GM12878 (cell line): ENCODE data around the gene ZNF678. TPM values are rescaled to one million over a fixed set of nuclear protein-coding genes. Genes with fewer than 3 reads are reported as not detected.

Experiments
- ATAC-seq: fragments of 200-7000 bp; cut with Tn5 transposase; 3 replicates; pipeline ENCODE4 v1.9.1; 2020; ENCODE audit warnings: mild to moderate bottlenecking, moderate library complexity
- BruUV-seq: library from RNA; stranded (reverse); fragments of 400-500 nt; replicated peaks from 2 replicates; lab custom pipeline; 2021; lab: Mats Ljungman, UMichigan
- CTCF ChIA-PET: fragments of 300-600 bp; sonication (Branson Sonifier 250); formaldehyde crosslinking; extraction: SDS; loops from one replicate; lab custom pipeline; 2021; ENCODE audit warnings: inconsistent platforms; lab: Yijun Ruan, JAX
- POLR2A ChIA-PET: fragments of 350-600 bp; formaldehyde crosslinking; extraction: SDS; loops from one replicate; lab custom pipeline; 2021; ENCODE audit warnings: inconsistent platforms; lab: Charles Lee
- RAD21 ChIA-PET: fragments of 300-600 bp; sonication (Branson Sonifier 250); formaldehyde crosslinking; loops from one replicate; lab custom pipeline; 2023; ENCODE audit warnings: antibody characterized with exemption; ENCODE audit not compliant: unreplicated experiment; lab: Charles Lee
- SMC1A ChIA-PET: fragments of 300-600 bp; sonication (Branson Sonifier 250); formaldehyde crosslinking; loops from one replicate; lab custom pipeline; 2023; ENCODE audit not compliant: unreplicated experiment, uncharacterized antibody; lab: Charles Lee
- DNase-seq: peaks from one replicate; pipeline ENCODE4 v3.0.0-alpha.2; 2011; ENCODE audit warnings: low read depth, low spot score
- FAIRE-seq: peaks from 3 replicates; lab custom pipeline; 2011; peaks lifted over from hg19 to GRCh38; lab: Jason Lieb, UNC
- H2AFZ ChIP-seq: 2 replicates; pipeline ENCODE4 v1.6.0; 2011; ENCODE audit warnings: low read depth, low read length, control low read depth; ENCODE audit not compliant: control insufficient read depth
- H3K27ac ChIP-seq: 2 replicates; pipeline ENCODE4 v1.5.1; 2011; ENCODE audit warnings: control low read depth; ENCODE audit not compliant: control insufficient read depth, insufficient read depth
- H3K27me3 ChIP-seq, 2 experiments: replicated peaks in 1 of 2; 2 replicates each; pipeline versions ENCODE4 v1.6.0 to v1.6.1; 2011; ENCODE audit warnings: low read length in 1 of 2; ENCODE audit not compliant: control insufficient read depth in 2 of 2, insufficient read depth in 2 of 2
- H3K36me3 ChIP-seq, 2 experiments: 2 replicates each; pipeline ENCODE4 v1.5.1; 2011; ENCODE audit warnings: low read length in 1 of 2; ENCODE audit not compliant: control insufficient read depth in 2 of 2, insufficient read depth in 2 of 2
- H3K4me1 ChIP-seq: 2 replicates; pipeline ENCODE4 v1.6.1; 2011; ENCODE audit warnings: mild to moderate bottlenecking, low read length, moderate library complexity, mixed read lengths; ENCODE audit not compliant: control insufficient read depth, insufficient read depth
- H3K4me2 ChIP-seq: 2 replicates; pipeline ENCODE4 v1.6.0; 2011; ENCODE audit warnings: control low read depth; ENCODE audit not compliant: control insufficient read depth, insufficient read depth
- H3K4me3 ChIP-seq: fragments of 200-600 bp; sonication (generic); 2 replicates; pipeline ENCODE4 v1.5.1; 2016
- H3K79me2 ChIP-seq: 2 replicates; pipeline ENCODE4 v1.6.0; 2011; ENCODE audit warnings: low read length; ENCODE audit not compliant: control insufficient read depth, insufficient read depth
- H3K9ac ChIP-seq: 2 replicates; pipeline ENCODE4 v1.8.0; 2011; ENCODE audit warnings: low read length, control low read depth, mixed read lengths; ENCODE audit not compliant: control insufficient read depth, insufficient read depth
- H3K9me3 ChIP-seq: replicated peaks from 3 replicates; pipeline ENCODE4 v1.5.1; 2011; ENCODE audit warnings: mild to moderate bottlenecking, low read length; ENCODE audit not compliant: control insufficient read depth, insufficient read depth
- H4K20me1 ChIP-seq: 2 replicates; pipeline ENCODE4 v1.6.0; 2011; ENCODE audit not compliant: control insufficient read depth, insufficient read depth
- GABPA ChIP-seq: IDR thresholded peaks from 2 replicates; pipeline ENCODE4 v1.6.1; 2014; ENCODE audit warnings: antibody characterized with exemption, low read depth, mild to moderate bottlenecking, inconsistent platforms
- HCFC1 ChIP-seq: fragments of 150-350 bp; IDR thresholded peaks from 2 replicates; pipeline ENCODE4 v1.6.1; 2014; ENCODE audit warnings: low read length
- MTA2 ChIP-seq: fragments of 450-650 bp; IDR thresholded peaks from 2 replicates; pipeline ENCODE4 v1.6.1; 2016; ENCODE audit warnings: low read depth, mild to moderate bottlenecking, moderate library complexity
- NFIC ChIP-seq: IDR thresholded peaks from 2 replicates; pipeline ENCODE4 v1.6.1; 2012; ENCODE audit warnings: low read depth, mild to moderate bottlenecking, inconsistent platforms, low read length, moderate library complexity
- NR2C1 ChIP-seq: fragments of 450-650 bp; IDR thresholded peaks from 2 replicates; pipeline ENCODE4 v1.6.1; 2017; ENCODE audit warnings: antibody characterized with exemption, mild to moderate bottlenecking, moderate library complexity
- POLR2A ChIP-seq: IDR thresholded peaks from 2 replicates; pipeline ENCODE4 v1.6.1; 2011; ENCODE audit warnings: low read depth, mild to moderate bottlenecking, low read length
- STAT1 ChIP-seq: fragments of 450-650 bp; conservative IDR thresholded peaks from 2 replicates; pipeline ENCODE4 v1.6.1; 2014; ENCODE audit warnings: antibody characterized with exemption, mild to moderate bottlenecking
- WGBS: methylation state at CpG from one replicate; pipeline ENCODE4 v1.1.6; 2016; ENCODE audit warnings: low lambda C conversion rate; ENCODE audit not compliant: insufficient replicate concordance, insufficient coverage; ENCODE audit errors: missing lambda C conversion rate; 5-methylcytosine and 5-hydroxymethylcytosine counted together
- in situ Hi-C: fragments of 300-500 bp; cut with MboI; formaldehyde crosslinking; loops from 9 replicates; pipeline ENCODE4 v1.14.3; 2018; ENCODE audit warnings: mixed read lengths
- intact Hi-C: fragments of 100-400 bp; cut with micrococcal nuclease; formaldehyde crosslinking; loops from one replicate; pipeline ENCODE4 v1.14.2; 2022; ENCODE audit not compliant: unreplicated experiment
- polyA plus RNA-seq, 11 experiments: library from polyadenylated mRNA; depleted of rRNA in 4 of 11; unstranded in 6 of 11; stranded (reverse) in 5 of 11; fragments of >200 nt; fragmentation: Nextera tagmentation in 4 of 11; fragmentation: Illumina TruSeq in 1 of 11; extraction: Ambion mirVana in 4 of 11; extraction: Trizol in 1 of 11; gene quantifications; 1 replicate in 1 of 11; 2 replicates in 10 of 11; pipeline versions ENCODE4 v1.2.1 to v1.2.3, GENCODE V29; 2011 to 2016; ENCODE audit warnings: inconsistent platforms in 2 of 11, missing spikeins in 2 of 11, low read depth in 1 of 11
- total RNA-seq, 4 experiments: library from RNA; depleted of rRNA in 3 of 4; stranded (reverse); fragments of >200 nt in 3 of 4; fragmentation: Illumina TruSeq in 1 of 4; extraction: Trizol in 1 of 4; gene quantifications; 2 replicates each; pipeline versions ENCODE4 v1.2.1 to v1.2.3, GENCODE V29; 2013 to 2021
- TF ChIP-seq, protein P1 (sequence below): fragments of 450-650 bp; formaldehyde crosslinking; IDR thresholded peaks from 2 replicates; pipeline ENCODE4 v1.5.0; 2022; ENCODE audit warnings: mild to moderate bottlenecking, missing genetic modification characterization
- TF ChIP-seq, protein P2 (sequence below): fragments of 450-650 bp; conservative IDR thresholded peaks from 2 replicates; pipeline ENCODE4 v1.6.1; 2017; ENCODE audit warnings: mild to moderate bottlenecking, moderate library complexity
- TF ChIP-seq, protein P3 (sequence below): fragments of 450-650 bp; IDR thresholded peaks from 2 replicates; pipeline ENCODE4 v1.6.1; 2017; ENCODE audit warnings: low read depth, mild to moderate bottlenecking, moderate library complexity
- TF ChIP-seq, protein P4 (sequence below): fragments of 450-650 bp; IDR thresholded peaks from 2 replicates; pipeline ENCODE4 v1.6.1; 2017; ENCODE audit warnings: mild to moderate bottlenecking, low read depth, inconsistent platforms; ENCODE audit not compliant: poor library complexity, severe bottlenecking

Gene ZNF678
- total and polyA plus RNA-seq, 10 of the 15 experiments (the other 5 are each of a cell fraction or from before 2014, with no cell fraction given) = 1.4 to 10.4 (median 3.5) TPM

DNA sequence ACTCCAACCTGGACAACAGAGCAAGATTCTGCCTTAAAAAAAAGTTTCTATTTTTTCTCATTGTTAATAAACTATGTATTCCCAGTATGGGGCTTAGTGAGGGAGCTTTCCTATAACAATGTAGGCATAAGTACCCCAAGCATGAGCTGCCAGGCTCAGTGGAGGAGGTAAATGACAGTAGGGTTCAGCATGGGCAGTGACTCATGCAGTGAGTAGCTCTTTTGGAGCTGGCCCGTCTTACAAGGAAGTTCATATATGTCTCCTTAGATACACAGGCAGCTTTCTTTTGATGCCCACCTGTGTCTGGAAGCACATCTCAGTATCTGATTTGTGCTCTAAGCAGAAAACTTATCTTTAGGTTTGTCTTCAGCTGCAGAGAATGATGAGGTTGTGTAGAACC is 57.9 kb downstream of the ZNF678 start (continued):
- TF ChIP-seq, protein P1, sequence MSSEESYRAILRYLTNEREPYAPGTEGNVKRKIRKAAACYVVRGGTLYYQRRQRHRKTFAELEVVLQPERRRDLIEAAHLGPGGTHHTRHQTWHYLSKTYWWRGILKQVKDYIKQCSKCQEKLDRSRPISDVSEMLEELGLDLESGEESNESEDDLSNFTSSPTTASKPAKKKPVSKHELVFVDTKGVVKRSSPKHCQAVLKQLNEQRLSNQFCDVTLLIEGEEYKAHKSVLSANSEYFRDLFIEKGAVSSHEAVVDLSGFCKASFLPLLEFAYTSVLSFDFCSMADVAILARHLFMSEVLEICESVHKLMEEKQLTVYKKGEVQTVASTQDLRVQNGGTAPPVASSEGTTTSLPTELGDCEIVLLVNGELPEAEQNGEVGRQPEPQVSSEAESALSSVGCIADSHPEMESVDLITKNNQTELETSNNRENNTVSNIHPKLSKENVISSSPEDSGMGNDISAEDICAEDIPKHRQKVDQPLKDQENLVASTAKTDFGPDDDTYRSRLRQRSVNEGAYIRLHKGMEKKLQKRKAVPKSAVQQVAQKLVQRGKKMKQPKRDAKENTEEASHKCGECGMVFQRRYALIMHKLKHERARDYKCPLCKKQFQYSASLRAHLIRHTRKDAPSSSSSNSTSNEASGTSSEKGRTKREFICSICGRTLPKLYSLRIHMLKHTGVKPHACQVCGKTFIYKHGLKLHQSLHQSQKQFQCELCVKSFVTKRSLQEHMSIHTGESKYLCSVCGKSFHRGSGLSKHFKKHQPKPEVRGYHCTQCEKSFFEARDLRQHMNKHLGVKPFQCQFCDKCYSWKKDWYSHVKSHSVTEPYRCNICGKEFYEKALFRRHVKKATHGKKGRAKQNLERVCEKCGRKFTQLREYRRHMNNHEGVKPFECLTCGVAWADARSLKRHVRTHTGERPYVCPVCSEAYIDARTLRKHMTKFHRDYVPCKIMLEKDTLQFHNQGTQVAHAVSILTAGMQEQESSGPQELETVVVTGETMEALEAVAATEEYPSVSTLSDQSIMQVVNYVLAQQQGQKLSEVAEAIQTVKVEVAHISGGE (CRISPR knock-in tag) = no peak
- TF ChIP-seq HCFC1 = no peak
- TF ChIP-seq NR2C1 = no peak
- TF ChIP-seq, protein P2, sequence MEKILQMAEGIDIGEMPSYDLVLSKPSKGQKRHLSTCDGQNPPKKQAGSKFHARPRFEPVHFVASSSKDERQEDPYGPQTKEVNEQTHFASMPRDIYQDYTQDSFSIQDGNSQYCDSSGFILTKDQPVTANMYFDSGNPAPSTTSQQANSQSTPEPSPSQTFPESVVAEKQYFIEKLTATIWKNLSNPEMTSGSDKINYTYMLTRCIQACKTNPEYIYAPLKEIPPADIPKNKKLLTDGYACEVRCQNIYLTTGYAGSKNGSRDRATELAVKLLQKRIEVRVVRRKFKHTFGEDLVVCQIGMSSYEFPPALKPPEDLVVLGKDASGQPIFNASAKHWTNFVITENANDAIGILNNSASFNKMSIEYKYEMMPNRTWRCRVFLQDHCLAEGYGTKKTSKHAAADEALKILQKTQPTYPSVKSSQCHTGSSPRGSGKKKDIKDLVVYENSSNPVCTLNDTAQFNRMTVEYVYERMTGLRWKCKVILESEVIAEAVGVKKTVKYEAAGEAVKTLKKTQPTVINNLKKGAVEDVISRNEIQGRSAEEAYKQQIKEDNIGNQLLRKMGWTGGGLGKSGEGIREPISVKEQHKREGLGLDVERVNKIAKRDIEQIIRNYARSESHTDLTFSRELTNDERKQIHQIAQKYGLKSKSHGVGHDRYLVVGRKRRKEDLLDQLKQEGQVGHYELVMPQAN = no peak

DNA sequence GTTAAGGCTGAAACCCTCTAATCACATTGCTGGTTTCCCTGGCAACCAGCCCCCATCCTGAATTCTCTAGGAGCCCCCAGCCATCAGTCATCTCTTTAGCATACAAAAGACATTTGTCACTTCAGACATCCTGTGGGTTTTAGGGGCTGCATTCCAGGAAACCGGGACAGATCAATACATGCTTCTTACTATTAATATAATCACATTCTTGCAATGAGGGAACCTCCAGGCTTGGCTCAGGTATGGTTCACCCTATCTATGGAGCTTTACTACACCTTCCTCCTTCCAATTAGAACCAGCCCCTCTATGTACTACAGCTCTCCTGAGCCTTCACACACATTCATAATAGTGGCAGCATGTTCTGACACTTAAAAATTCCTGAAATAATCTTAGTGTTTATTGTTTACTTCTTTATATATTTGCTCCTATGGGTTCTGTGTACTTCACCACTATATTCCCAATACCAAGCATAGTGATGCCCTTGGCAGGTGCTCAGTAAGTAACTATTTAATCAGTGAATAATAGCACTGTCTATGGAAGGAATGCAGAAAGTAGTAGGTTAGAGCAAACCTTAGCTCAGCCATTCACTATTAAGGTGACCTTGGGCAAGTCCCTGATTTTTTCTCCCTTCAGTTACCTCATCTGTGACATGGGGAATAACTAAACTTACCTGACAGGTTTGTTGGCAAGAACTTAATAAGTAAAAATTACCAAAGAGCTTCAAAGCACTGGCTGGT is 59.6 kb downstream of the ZNF678 start:
- Histone ChIP-seq H2AFZ (no peak overlapping the region), H3K4me1 (no peaks in the 10 kb centered on the region), H4K20me1 (no peaks in the 10 kb centered on the region), H3K9ac (no peak overlapping the region), H3K4me3 (no peak overlapping the region), H3K27me3 (no peaks in the 10 kb centered on the region), H3K4me2 (no peak overlapping the region), H3K79me2 (no peaks in the 10 kb centered on the region), H3K36me3 (no peaks in the 10 kb centered on the region), H3K27ac (no peak overlapping the region), H3K9me3 (peaks cover 3% of the 10 kb centered on the region; the same call in 2 of the 3 replicates)
- FAIRE-seq = no peak
- ATAC-seq = no peak
- no peak for DNase-seq
- SMC1A ChIA-PET = interaction anchor here (0.6 kb wide), 1 partner anchor 90 kb away, joined by 3 read pairs; no protein-coding TSS in a partner anchor
- TF ChIP-seq POLR2A (no peak), NFIC (no peak), GABPA (no peak), MTA2 (no peak), STAT1 (no peak)
- TF ChIP-seq, protein P3, sequence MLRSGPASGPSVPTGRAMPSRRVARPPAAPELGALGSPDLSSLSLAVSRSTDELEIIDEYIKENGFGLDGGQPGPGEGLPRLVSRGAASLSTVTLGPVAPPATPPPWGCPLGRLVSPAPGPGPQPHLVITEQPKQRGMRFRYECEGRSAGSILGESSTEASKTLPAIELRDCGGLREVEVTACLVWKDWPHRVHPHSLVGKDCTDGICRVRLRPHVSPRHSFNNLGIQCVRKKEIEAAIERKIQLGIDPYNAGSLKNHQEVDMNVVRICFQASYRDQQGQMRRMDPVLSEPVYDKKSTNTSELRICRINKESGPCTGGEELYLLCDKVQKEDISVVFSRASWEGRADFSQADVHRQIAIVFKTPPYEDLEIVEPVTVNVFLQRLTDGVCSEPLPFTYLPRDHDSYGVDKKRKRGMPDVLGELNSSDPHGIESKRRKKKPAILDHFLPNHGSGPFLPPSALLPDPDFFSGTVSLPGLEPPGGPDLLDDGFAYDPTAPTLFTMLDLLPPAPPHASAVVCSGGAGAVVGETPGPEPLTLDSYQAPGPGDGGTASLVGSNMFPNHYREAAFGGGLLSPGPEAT = no peak
- TF ChIP-seq, protein P4, sequence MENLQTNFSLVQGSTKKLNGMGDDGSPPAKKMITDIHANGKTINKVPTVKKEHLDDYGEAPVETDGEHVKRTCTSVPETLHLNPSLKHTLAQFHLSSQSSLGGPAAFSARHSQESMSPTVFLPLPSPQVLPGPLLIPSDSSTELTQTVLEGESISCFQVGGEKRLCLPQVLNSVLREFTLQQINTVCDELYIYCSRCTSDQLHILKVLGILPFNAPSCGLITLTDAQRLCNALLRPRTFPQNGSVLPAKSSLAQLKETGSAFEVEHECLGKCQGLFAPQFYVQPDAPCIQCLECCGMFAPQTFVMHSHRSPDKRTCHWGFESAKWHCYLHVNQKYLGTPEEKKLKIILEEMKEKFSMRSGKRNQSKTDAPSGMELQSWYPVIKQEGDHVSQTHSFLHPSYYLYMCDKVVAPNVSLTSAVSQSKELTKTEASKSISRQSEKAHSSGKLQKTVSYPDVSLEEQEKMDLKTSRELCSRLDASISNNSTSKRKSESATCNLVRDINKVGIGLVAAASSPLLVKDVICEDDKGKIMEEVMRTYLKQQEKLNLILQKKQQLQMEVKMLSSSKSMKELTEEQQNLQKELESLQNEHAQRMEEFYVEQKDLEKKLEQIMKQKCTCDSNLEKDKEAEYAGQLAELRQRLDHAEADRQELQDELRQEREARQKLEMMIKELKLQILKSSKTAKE = no peak
- 100% methylated on average over 1 of the region's 1 CpG for WGBS
- POLR2A ChIA-PET = no interaction called here
- BruUV-seq = no TSS peak
- CTCF ChIA-PET = no interaction called here
- intact Hi-C loops = no loop called here
- in situ Hi-C loops = no loop called here
- RAD21 ChIA-PET = no interaction called here
